Naive thymus-derived CD4-positive, alpha-beta T cell (primary cell): ENCODE results near the gene NCBP3. TPM values are rescaled to one million over a fixed set of nuclear protein-coding genes. Genes with fewer than 3 reads are reported as not detected.

Source experiments
- ATAC-seq: fragments of 150-1000 bp; cut with Tn5 transposase; 2 replicates; pipeline ENCODE4 v1.10.0; 2021; ENCODE audit warnings: mild to moderate bottlenecking, moderate library complexity
- CTCF ChIA-PET: fragments of 350-600 bp; sonication (Branson Sonifier 250); formaldehyde crosslinking; loops from one replicate; lab custom pipeline; 2021; ENCODE audit warnings: antibody characterized with exemption; lab: Charles Lee
- POLR2A ChIA-PET: fragments of 350-600 bp; sonication (Branson Sonifier 250); formaldehyde crosslinking; loops from one replicate; lab custom pipeline; 2021; ENCODE audit warnings: antibody characterized with exemption, inconsistent platforms; lab: Charles Lee
- DNase-seq, 9 donors: peaks; one replicate each; pipeline versions ENCODE4 v3.0.0 to v3.0.0-alpha.2; 2020 to 2022; ENCODE audit warnings: mixed read lengths in 1 of 9
- H3K27ac ChIP-seq: one replicate; pipeline ENCODE4 v1.7.0; 2013; ENCODE audit warnings: mild to moderate bottlenecking, low read depth, low read length, moderate library complexity
- H3K27me3 ChIP-seq, 2 donors: one replicate each; pipeline ENCODE4 v1.7.0; 2013; ENCODE audit warnings: low read length in 2 of 2, mild to moderate bottlenecking in 2 of 2, moderate library complexity in 2 of 2; ENCODE audit not compliant: control insufficient read depth in 2 of 2, insufficient read depth in 2 of 2
- H3K36me3 ChIP-seq, 3 experiments: 1 replicate in 2 of 3; 2 replicates in 1 of 3; pipeline ENCODE4 v1.7.0; 2013; ENCODE audit warnings: low read length in 3 of 3, mild to moderate bottlenecking in 3 of 3, moderate library complexity in 1 of 3; ENCODE audit not compliant: insufficient read depth in 3 of 3, control insufficient read depth in 2 of 3
- H3K4me1 ChIP-seq, 2 donors: one replicate each; pipeline ENCODE4 v1.7.0; 2013; ENCODE audit warnings: low read length in 2 of 2, mild to moderate bottlenecking in 2 of 2, moderate library complexity in 1 of 2; ENCODE audit not compliant: control insufficient read depth in 2 of 2, insufficient read depth in 2 of 2
- H3K4me3 ChIP-seq: 2 replicates; pipeline ENCODE4 v1.7.0; 2013; ENCODE audit warnings: mild to moderate bottlenecking, low read length
- H3K9me3 ChIP-seq, 3 experiments: 1 replicate in 2 of 3; 2 replicates in 1 of 3; pipeline ENCODE4 v1.7.0; 2013; ENCODE audit warnings: low read length in 3 of 3; ENCODE audit not compliant: control insufficient read depth in 2 of 3
- H3K27ac Mint-ChIP-seq, 9 donors: one replicate each; pipeline ENCODE4 v1.8.0; 2020 to 2022; ENCODE audit warnings: mixed read lengths in 9 of 9, mild to moderate bottlenecking in 8 of 9, moderate library complexity in 5 of 9, inconsistent platforms in 2 of 9
- H3K27me3 Mint-ChIP-seq, 5 donors: one replicate each; pipeline ENCODE4 v1.8.0; 2021 to 2022; ENCODE audit warnings: mixed read lengths in 5 of 5, mild to moderate bottlenecking in 1 of 5
- H3K36me3 Mint-ChIP-seq, 5 donors: one replicate each; pipeline ENCODE4 v1.8.0; 2020 to 2022; ENCODE audit warnings: mixed read lengths in 5 of 5, mild to moderate bottlenecking in 3 of 5, inconsistent platforms in 1 of 5
- H3K4me1 Mint-ChIP-seq, 7 donors: one replicate each; pipeline ENCODE4 v1.8.0; 2020 to 2022; ENCODE audit warnings: mixed read lengths in 7 of 7, mild to moderate bottlenecking in 3 of 7, inconsistent platforms in 1 of 7
- H3K4me3 Mint-ChIP-seq, 10 donors: one replicate each; pipeline ENCODE4 v1.8.0; 2020 to 2022; ENCODE audit warnings: mild to moderate bottlenecking in 10 of 10, mixed read lengths in 10 of 10, moderate library complexity in 6 of 10, inconsistent platforms in 2 of 10
- H3K9me3 Mint-ChIP-seq, 11 donors: one replicate each; pipeline ENCODE4 v1.8.0; 2020 to 2022; ENCODE audit warnings: mixed read lengths in 11 of 11, mild to moderate bottlenecking in 4 of 11, inconsistent platforms in 1 of 11, moderate library complexity in 1 of 11
- intact Hi-C, 2 donors: fragments of 100-400 bp; cut with micrococcal nuclease; formaldehyde crosslinking; loops; one replicate each; pipeline ENCODE4 v1.15.1; 2023
- polyA plus RNA-seq, 2 donors: library from polyadenylated mRNA; unstranded; fragments of 300-500 nt; fragmentation: Illumina TruSeq; gene quantifications; one replicate each; pipeline ENCODE4 v1.2.3, GENCODE V29; 2021
- total RNA-seq, 6 experiments: library from RNA in 5 of 6; stranded (reverse) in 5 of 6; gene quantifications; 1 replicate in 5 of 6; 2 replicates in 1 of 6; pipeline ENCODE4 v1.2.3 and lab custom pipeline; 2021 to 2026

Gene NCBP3
- total and polyA plus RNA-seq, 7 experiments from 2014 or later: 7.8 to 49.4 (median 41.5) TPM

GRCh38 chr17:3800362-3801271, 45.4 kb downstream of the NCBP3 start, which contains the start of gene ITGAE:
Gene ITGAE (minus strand): TSS chr17:3801188. CDS start chr17:3801144, 44 bp downstream.
- DNase-seq (no peak), ATAC-seq (no peak)
- no peaks in the 10 kb centered on the region for H3K9me3 Mint-ChIP-seq
- ChIA-PET POLR2A (no interaction called here), CTCF (interaction anchor here (0.6 to 3.0 kb wide), 2 partner anchors 63 to 268 kb away, joined by 3 to 11 read pairs; no protein-coding TSS in a partner anchor)
- Histone ChIP-seq H3K9me3 (no peaks in the 10 kb centered on the region), H3K27me3 (no peaks in the 10 kb centered on the region), H3K27ac (no peak within 1 kb of the TSS), H3K4me3 (no peak within 1 kb of the TSS), H3K36me3 (no peaks in the 10 kb centered on the region), H3K4me1 (peaks cover 0 to 15% of the 10 kb centered on the region in 2 donors)
- H3K27me3 Mint-ChIP-seq: no peaks in the 10 kb centered on the region
- H3K27ac Mint-ChIP-seq: peak within 1 kb of the TSS in 1 of 9 donors; percentile 14
- intact Hi-C loops: no loop called here
- H3K36me3 Mint-ChIP-seq: no peaks in the 10 kb centered on the region
- H3K4me1 Mint-ChIP-seq: peaks cover 0 to 39% (median 3%) of the 10 kb centered on the region in 7 donors
- H3K4me3 Mint-ChIP-seq: no peak within 1 kb of the TSS

DNA sequence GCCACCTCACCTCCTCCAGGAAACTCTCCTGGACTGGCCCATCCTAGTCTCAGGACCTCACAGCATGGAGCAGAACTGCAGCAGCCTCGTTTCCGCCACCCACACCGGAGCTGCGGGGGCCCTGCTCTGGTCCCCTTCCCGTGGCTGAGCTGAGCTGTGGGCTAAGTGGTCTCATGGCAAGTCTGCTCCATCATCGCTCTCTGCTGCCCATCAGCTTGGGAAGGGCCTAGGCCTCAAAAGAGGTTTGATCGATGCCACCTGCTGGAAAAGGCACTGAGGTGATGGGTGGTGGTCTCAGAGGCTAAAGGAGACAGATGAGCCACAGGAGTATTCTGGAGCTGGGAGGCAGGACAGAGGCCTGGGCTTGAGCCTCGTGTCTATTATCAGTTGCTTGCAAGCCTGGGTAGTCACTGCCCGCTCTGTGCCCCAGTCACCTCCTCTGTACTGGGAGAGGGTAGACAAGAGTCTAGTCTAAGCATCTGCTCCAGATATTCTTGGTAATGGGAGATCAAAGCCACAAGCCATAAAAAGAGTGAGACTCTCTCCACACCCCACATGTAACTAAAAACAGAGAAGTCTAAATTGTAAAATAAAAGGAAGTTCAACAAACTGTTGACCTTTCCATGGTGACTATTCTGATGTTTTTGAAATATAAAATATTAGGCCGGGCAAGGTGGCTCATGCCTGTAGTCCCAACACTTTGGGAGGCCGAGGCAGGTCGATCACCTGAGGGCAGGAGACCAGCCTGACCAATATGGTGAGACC, 46.7 kb downstream of the NCBP3 start:
- Histone ChIP-seq H3K36me3 (no peaks in the 10 kb centered on the region), H3K4me1 (peaks cover 0 to 28% of the 10 kb centered on the region in 2 donors), H3K27me3 (no peaks in the 10 kb centered on the region), H3K27ac (no peak overlapping the region), H3K4me3 (no peak overlapping the region), H3K9me3 (no peaks in the 10 kb centered on the region)
- intact Hi-C loops: loop anchor here in 1 of 2 donors (5.0 kb wide), 1 partner anchor 37 kb away; no protein-coding TSS in a partner anchor
- H3K4me1 Mint-ChIP-seq: peaks cover 0 to 38% (median 7%) of the 10 kb centered on the region in 7 donors
- no peak overlapping the region for H3K27ac Mint-ChIP-seq
- no peaks in the 10 kb centered on the region for H3K27me3 Mint-ChIP-seq
- H3K9me3 Mint-ChIP-seq: no peaks in the 10 kb centered on the region
- DNase-seq (no peak), ATAC-seq (no peak)
- ChIA-PET CTCF (interaction anchor here (0.6 to 3.0 kb wide), 2 partner anchors 61 to 269 kb away, joined by 3 to 11 read pairs; no protein-coding TSS in a partner anchor), POLR2A (no interaction called here)
- no peaks in the 10 kb centered on the region for H3K36me3 Mint-ChIP-seq
- H3K4me3 Mint-ChIP-seq: no peak overlapping the region

DNA sequence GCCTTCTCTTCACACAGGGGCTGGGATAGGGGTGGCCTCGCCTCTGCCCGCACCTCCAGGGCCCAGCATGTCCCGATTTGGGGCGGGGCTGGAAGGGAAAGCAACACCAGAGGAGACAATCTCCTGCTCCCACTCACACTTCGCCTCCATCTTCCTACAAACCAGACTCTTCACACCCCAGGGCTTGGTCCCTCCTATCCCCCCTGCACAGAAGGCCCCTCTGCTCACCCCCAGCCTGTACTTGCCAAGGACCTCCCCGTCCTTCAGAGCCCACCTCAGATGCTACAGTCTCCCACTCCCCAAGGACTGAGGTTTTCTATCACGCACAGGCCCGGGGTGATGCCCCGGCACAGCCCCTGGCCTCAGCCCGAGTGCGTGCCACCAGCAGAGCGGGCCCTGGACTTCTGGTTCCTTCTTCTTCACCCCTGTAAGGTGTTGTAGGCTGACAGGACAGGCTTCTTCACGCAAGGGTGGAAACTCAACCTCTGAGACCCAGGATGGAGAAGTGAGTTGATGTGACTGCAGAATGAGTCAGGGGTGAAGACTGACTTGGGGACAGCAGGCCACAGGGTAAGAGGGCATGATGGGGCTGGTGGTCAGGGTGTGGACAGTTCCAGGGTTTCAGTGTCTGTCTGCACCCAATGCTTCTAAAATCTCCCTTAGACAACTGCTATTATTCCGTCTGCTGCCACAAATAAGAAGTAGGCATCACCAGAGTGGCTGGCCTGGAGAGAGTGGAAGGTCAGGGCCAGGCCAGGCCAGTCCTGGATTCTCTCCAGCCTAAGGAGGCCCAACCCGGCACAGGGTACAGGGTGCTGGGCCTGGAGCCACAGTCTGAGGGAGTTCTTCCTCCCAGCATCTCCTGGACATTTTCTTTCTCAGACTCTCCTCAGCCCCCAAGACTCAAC, 47.5 kb downstream of the NCBP3 start:
- DNase-seq (no peak), ATAC-seq (peak; percentile 55)
- Mint-ChIP-seq H3K36me3 (no peaks in the 10 kb centered on the region), H3K27me3 (no peaks in the 10 kb centered on the region), H3K4me1 (peaks cover 0 to 33% (median 7%) of the 10 kb centered on the region in 7 donors), H3K4me3 (no peak overlapping the region), H3K27ac (peak overlapping the region in 1 of 9 donors; percentile 77), H3K9me3 (no peaks in the 10 kb centered on the region)
- no peak overlapping the region for H3K4me3 ChIP-seq
- intact Hi-C loops: loop anchor here in 1 of 2 donors (5.0 kb wide), 1 partner anchor 36 kb away; no protein-coding TSS in a partner anchor
- H3K36me3 ChIP-seq: no peaks in the 10 kb centered on the region
- H3K9me3 ChIP-seq: no peaks in the 10 kb centered on the region
- H3K27ac ChIP-seq: no peak overlapping the region
- H3K27me3 ChIP-seq: no peaks in the 10 kb centered on the region
- POLR2A ChIA-PET: no interaction called here
- CTCF ChIA-PET: interaction anchor here (3.0 kb wide), 1 partner anchor 61 kb away, joined by 11 read pairs; no protein-coding TSS in a partner anchor
- H3K4me1 ChIP-seq: peaks cover 0 to 29% of the 10 kb centered on the region in 2 donors

GRCh38 chr17:3796822-3797170, 49.2 kb downstream of the NCBP3 start:
- intact Hi-C loops: loop anchor here in 1 of 2 donors (5.0 kb wide), 1 partner anchor 34 kb away; no protein-coding TSS in a partner anchor

GRCh38 chr17:3796110-3796821, 49.8 kb downstream of the NCBP3 start:
- DNase-seq (peak in 1 of 9 donors; percentile 41), ATAC-seq (peak; percentile 79)
- Histone ChIP-seq H3K4me3 (no peak overlapping the region), H3K4me1 (peaks cover 0 to 29% of the 10 kb centered on the region in 2 donors), H3K9me3 (no peaks in the 10 kb centered on the region), H3K27me3 (no peaks in the 10 kb centered on the region), H3K36me3 (no peaks in the 10 kb centered on the region), H3K27ac (no peak overlapping the region)
- intact Hi-C loops: loop anchor here in 1 of 2 donors (5.0 kb wide), 1 partner anchor 34 kb away; no protein-coding TSS in a partner anchor
- H3K27ac Mint-ChIP-seq: peak overlapping the region in 3 of 9 donors; percentile 23 to 49 (median 24)
- H3K4me3 Mint-ChIP-seq: peak overlapping the region in 1 of 10 donors; percentile 46
- no peaks in the 10 kb centered on the region for H3K36me3 Mint-ChIP-seq
- POLR2A ChIA-PET: no interaction called here
- H3K9me3 Mint-ChIP-seq: no peaks in the 10 kb centered on the region
- CTCF ChIA-PET: no interaction called here
- H3K4me1 Mint-ChIP-seq: peaks cover 0 to 30% (median 7%) of the 10 kb centered on the region in 7 donors
- H3K27me3 Mint-ChIP-seq: no peaks in the 10 kb centered on the region

More at GRCh38 chr17:3796822-3797170, 49.2 kb downstream of the NCBP3 start:
- H3K36me3 Mint-ChIP-seq: no peaks in the 10 kb centered on the region
- ChIA-PET POLR2A (no interaction called here), CTCF (no interaction called here)
- peak overlapping the region in 1 of 9 donors; percentile 24 for H3K27ac Mint-ChIP-seq
- H3K36me3 ChIP-seq: no peaks in the 10 kb centered on the region
- no peaks in the 10 kb centered on the region for H3K9me3 Mint-ChIP-seq
- no peak overlapping the region for H3K4me3 ChIP-seq
- H3K4me3 Mint-ChIP-seq: peak overlapping the region in 1 of 10 donors; percentile 46
- peaks cover 0 to 25% (median 7%) of the 10 kb centered on the region in 7 donors for H3K4me1 Mint-ChIP-seq
- no peak overlapping the region for H3K27ac ChIP-seq
- H3K27me3 Mint-ChIP-seq: no peaks in the 10 kb centered on the region
- peaks cover 0 to 29% of the 10 kb centered on the region in 2 donors for H3K4me1 ChIP-seq
- no peaks in the 10 kb centered on the region for H3K27me3 ChIP-seq
- no peaks in the 10 kb centered on the region for H3K9me3 ChIP-seq
- ATAC-seq: peak; percentile 10
- no peak for DNase-seq
